HepG2 (cell line): Measurements from ENCODE around the gene ISCA2. TPM values are rescaled to one million over a fixed set of nuclear protein-coding genes. Genes with fewer than 3 reads are reported as not detected.

Experiments
- ARNT2 ChIP-seq: sonication (generic); formaldehyde crosslinking; IDR thresholded peaks from 2 replicates; pipeline ENCODE4 v1.8.0; 2022; ENCODE audit warnings: mild to moderate bottlenecking, low read depth, missing genetic modification reagents, moderate library complexity
- HHEX ChIP-seq: IDR thresholded peaks from 2 replicates; pipeline ENCODE4 v1.6.1; 2016; ENCODE audit warnings: control low read depth
- HNRNPLL ChIP-seq: fragments of 200-400 bp; formaldehyde crosslinking; IDR thresholded peaks from 2 replicates; pipeline ENCODE4 v1.6.1; 2017; ENCODE audit warnings: mild to moderate bottlenecking, low read depth, low read length; ENCODE audit not compliant: poor library complexity, severe bottlenecking
- HOXA3 ChIP-seq: sonication (generic); formaldehyde crosslinking; IDR thresholded peaks from 2 replicates; pipeline ENCODE4 v1.5.0; 2020; ENCODE audit warnings: missing genetic modification reagents
- JUND ChIP-seq: sonication (generic); formaldehyde crosslinking; IDR thresholded peaks from 2 replicates; pipeline ENCODE4 v1.8.0; 2022; ENCODE audit warnings: mild to moderate bottlenecking, missing genetic modification reagents
- KAT8 ChIP-seq: IDR thresholded peaks from 2 replicates; pipeline ENCODE4 v1.6.1; 2016; ENCODE audit warnings: missing genetic modification reagents, missing compliant biosample characterization
- LCORL ChIP-seq, 2 experiments: fragments of 450-650 bp in 1 of 2; sonication (generic) in 1 of 2; formaldehyde crosslinking in 1 of 2; IDR thresholded peaks; 2 replicates each; pipeline versions ENCODE4 v1.5.0 to v1.6.1; 2017 to 2020; ENCODE audit warnings: antibody characterized with exemption in 1 of 2, missing genetic modification reagents in 1 of 2
- PHF8 ChIP-seq: sonication (generic); formaldehyde crosslinking; IDR thresholded peaks from 2 replicates; pipeline ENCODE4 v1.5.0; 2020; ENCODE audit warnings: missing genetic modification reagents
- SMYD3 ChIP-seq: sonication (generic); formaldehyde crosslinking; IDR thresholded peaks from 2 replicates; pipeline ENCODE4 v1.8.1; 2023; ENCODE audit warnings: mild to moderate bottlenecking, missing genetic modification reagents
- TFAP4 ChIP-seq: sonication (generic); IDR thresholded peaks from 2 replicates; pipeline ENCODE4 v1.6.1; 2016; ENCODE audit warnings: low read depth, borderline replicate concordance
- TIGD3 ChIP-seq: sonication (generic); formaldehyde crosslinking; IDR thresholded peaks from 2 replicates; pipeline ENCODE4 v1.5.1; 2020; ENCODE audit warnings: mild to moderate bottlenecking, missing genetic modification reagents, borderline replicate concordance
- ZBTB7A ChIP-seq: sonication (generic); formaldehyde crosslinking; IDR thresholded peaks from 2 replicates; pipeline ENCODE4 v1.8.0; 2022; ENCODE audit warnings: mild to moderate bottlenecking, missing genetic modification reagents
- ZFP82 ChIP-seq: sonication (generic); formaldehyde crosslinking; IDR thresholded peaks from 2 replicates; pipeline ENCODE4 v1.5.1; 2020; ENCODE audit warnings: mild to moderate bottlenecking, missing genetic modification reagents, borderline replicate concordance
- ZNF670 ChIP-seq: sonication (generic); formaldehyde crosslinking; IDR thresholded peaks from 2 replicates; pipeline ENCODE4 v1.8.0; 2022; ENCODE audit warnings: mild to moderate bottlenecking, missing genetic modification reagents, borderline replicate concordance
- ZNF770 ChIP-seq: sonication (generic); formaldehyde crosslinking; IDR thresholded peaks from 2 replicates; pipeline ENCODE4 v1.5.0; 2020; ENCODE audit warnings: mild to moderate bottlenecking, missing genetic modification reagents
- ZNF772 ChIP-seq: sonication (generic); formaldehyde crosslinking; IDR thresholded peaks from 2 replicates; pipeline ENCODE4 v1.5.0; 2020; ENCODE audit warnings: mild to moderate bottlenecking, missing genetic modification reagents
- polyA plus RNA-seq, 8 experiments: library from polyadenylated mRNA; depleted of rRNA in 3 of 8; stranded (reverse) in 7 of 8; unstranded in 1 of 8; fragments of >200 nt; fragmentation: Illumina TruSeq in 4 of 8; extraction: Trizol in 4 of 8; gene quantifications; 2 replicates each; pipeline versions ENCODE4 v1.2.1 to v1.2.3, GENCODE V29; 2011 to 2016; ENCODE audit warnings: low read depth in 4 of 8, missing spikeins in 1 of 8, mixed read lengths in 1 of 8; ENCODE audit not compliant: insufficient read depth in 1 of 8
- total RNA-seq, 5 experiments: library from RNA; depleted of rRNA; stranded (reverse); fragments of >200 nt; fragmentation: Illumina TruSeq; extraction: Trizol; gene quantifications; 2 replicates each; pipeline ENCODE4 v1.2.3, GENCODE V29; 2016; ENCODE audit warnings: low read depth in 1 of 5
- TF ChIP-seq, protein P1 (sequence below): sonication (generic); formaldehyde crosslinking; IDR thresholded peaks from 2 replicates; pipeline ENCODE4 v1.8.1; 2022; ENCODE audit warnings: low read depth, mild to moderate bottlenecking, missing genetic modification reagents
- TF ChIP-seq, protein P2 (sequence below): sonication (generic); formaldehyde crosslinking; IDR thresholded peaks from 2 replicates; pipeline ENCODE4 v1.4.0; 2020; ENCODE audit warnings: mild to moderate bottlenecking, missing genetic modification reagents

The ISCA2 gene
- total and polyA plus RNA-seq, 2 of the 13 experiments (the other 11 are each of a cell fraction or from before 2014, with no cell fraction given): 32.1 to 43.4 TPM

GRCh38 chr14:74493343-74494261 lies at the start of gene ISCA2 (continued):
- TF ChIP-seq, protein P1, sequence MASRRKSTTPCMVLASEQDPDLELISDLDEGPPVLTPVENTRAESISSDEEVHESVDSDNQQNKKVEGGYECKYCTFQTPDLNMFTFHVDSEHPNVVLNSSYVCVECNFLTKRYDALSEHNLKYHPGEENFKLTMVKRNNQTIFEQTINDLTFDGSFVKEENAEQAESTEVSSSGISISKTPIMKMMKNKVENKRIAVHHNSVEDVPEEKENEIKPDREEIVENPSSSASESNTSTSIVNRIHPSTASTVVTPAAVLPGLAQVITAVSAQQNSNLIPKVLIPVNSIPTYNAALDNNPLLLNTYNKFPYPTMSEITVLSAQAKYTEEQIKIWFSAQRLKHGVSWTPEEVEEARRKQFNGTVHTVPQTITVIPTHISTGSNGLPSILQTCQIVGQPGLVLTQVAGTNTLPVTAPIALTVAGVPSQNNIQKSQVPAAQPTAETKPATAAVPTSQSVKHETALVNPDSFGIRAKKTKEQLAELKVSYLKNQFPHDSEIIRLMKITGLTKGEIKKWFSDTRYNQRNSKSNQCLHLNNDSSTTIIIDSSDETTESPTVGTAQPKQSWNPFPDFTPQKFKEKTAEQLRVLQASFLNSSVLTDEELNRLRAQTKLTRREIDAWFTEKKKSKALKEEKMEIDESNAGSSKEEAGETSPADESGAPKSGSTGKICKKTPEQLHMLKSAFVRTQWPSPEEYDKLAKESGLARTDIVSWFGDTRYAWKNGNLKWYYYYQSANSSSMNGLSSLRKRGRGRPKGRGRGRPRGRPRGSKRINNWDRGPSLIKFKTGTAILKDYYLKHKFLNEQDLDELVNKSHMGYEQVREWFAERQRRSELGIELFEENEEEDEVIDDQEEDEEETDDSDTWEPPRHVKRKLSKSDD (CRISPR knock-in tag): peak; percentile 40; the same call in 1 of the 2 replicates
- TF ChIP-seq ZNF670 (CRISPR knock-in tag) (0 out of 2 replicates have a peak, but pooled peaks have one; percentile 5), LCORL (IDR thresholded peaks at IDR 0.05) (no peak), LCORL (CRISPR knock-in tag; IDR thresholded peaks at IDR 0.05) (peak; percentile 2; the same call in 1 of the 2 replicates), ZBTB7A (peak; percentile 83), PHF8 (CRISPR knock-in tag) (peak; percentile 71), JUND (no peak), HHEX (CRISPR knock-in tag) (no peak), HOXA3 (CRISPR knock-in tag) (peak; percentile 58; the same call in 1 of the 2 replicates), ZFP82 (CRISPR knock-in tag) (0 out of 2 replicates have a peak, but pooled peaks have one; percentile 63), TFAP4 (peak; percentile 79; the same call in 1 of the 2 replicates), HNRNPLL (peak; percentile 44), ZNF772 (0 out of 2 replicates have a peak, but pooled peaks have one; percentile 54), ZNF770 (peak; percentile 43; the same call in 1 of the 2 replicates), KAT8 (CRISPR knock-in tag) (peak; percentile 25; the same call in 1 of the 2 replicates), ARNT2 (CRISPR knock-in tag) (peak; percentile 76; the same call in 1 of the 2 replicates), SMYD3 (no peak), TIGD3 (CRISPR knock-in tag) (0 out of 2 replicates have a peak, but pooled peaks have one; percentile 21)
- TF ChIP-seq, protein P2, sequence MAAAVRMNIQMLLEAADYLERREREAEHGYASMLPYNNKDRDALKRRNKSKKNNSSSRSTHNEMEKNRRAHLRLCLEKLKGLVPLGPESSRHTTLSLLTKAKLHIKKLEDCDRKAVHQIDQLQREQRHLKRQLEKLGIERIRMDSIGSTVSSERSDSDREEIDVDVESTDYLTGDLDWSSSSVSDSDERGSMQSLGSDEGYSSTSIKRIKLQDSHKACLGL (CRISPR knock-in tag): peak; percentile 76; the same call in 1 of the 2 replicates
